Activated B cell treated with CpG ODN at 0.5 μM for 24 hours (primary cell): ENCODE measurements around the gene MOB3A. TPM values are rescaled to one million over a fixed set of nuclear protein-coding genes. Genes with fewer than 3 reads are reported as not detected.
"Not testable (repeated sequence)": the region's sequence is repeated elsewhere in the genome, so short reads cannot be mapped to it uniquely, and the experiment has no call there.

Experiments
- ATAC-seq: fragments of 200-7000 bp; cut with Tn5 transposase; one replicate; pipeline ENCODE4 v1.10.0; 2021; ENCODE audit warnings: low read depth, mild to moderate bottlenecking, moderate library complexity
- CTCF ChIA-PET: fragments of 350-600 bp; sonication (Branson Sonifier 250); formaldehyde crosslinking; loops from one replicate; lab custom pipeline; 2021; ENCODE audit warnings: antibody characterized with exemption; lab: Charles Lee
- POLR2A ChIA-PET: fragments of 350-600 bp; sonication (Branson Sonifier 250); formaldehyde crosslinking; loops from one replicate; lab custom pipeline; 2021; ENCODE audit warnings: antibody characterized with exemption; lab: Charles Lee
- DNase-seq: peaks from one replicate; pipeline ENCODE4 v3.0.0; 2022
- H3K27ac Mint-ChIP-seq: one replicate; pipeline ENCODE4 v1.8.0; 2020; ENCODE audit warnings: mixed read lengths
- H3K27me3 Mint-ChIP-seq: one replicate; pipeline ENCODE4 v1.8.0; 2021; ENCODE audit warnings: mixed read lengths
- H3K36me3 Mint-ChIP-seq: one replicate; pipeline ENCODE4 v1.8.0; 2021; ENCODE audit warnings: low read depth, mixed read lengths
- H3K4me1 Mint-ChIP-seq: one replicate; pipeline ENCODE4 v1.8.0; 2021; ENCODE audit warnings: mixed read lengths
- H3K4me3 Mint-ChIP-seq: one replicate; pipeline ENCODE4 v1.8.0; 2020; ENCODE audit warnings: mild to moderate bottlenecking, mixed read lengths
- H3K9me3 Mint-ChIP-seq: one replicate; pipeline ENCODE4 v1.8.0; 2020; ENCODE audit warnings: mixed read lengths
- intact Hi-C: fragments of 100-400 bp; cut with micrococcal nuclease; formaldehyde crosslinking; loops from one replicate; pipeline ENCODE4 v1.15.1; 2024
- total RNA-seq: library from RNA; stranded (reverse); gene quantifications from 2 replicates; pipeline ENCODE4 v1.2.3, GENCODE V29; 2022
- TF ChIP-seq, protein P1 (sequence below): fragments of 200-600 bp; IDR thresholded peaks from one replicate; pipeline ENCODE4 v1.8.0; 2022; ENCODE audit warnings: antibody characterized with exemption, mild to moderate bottlenecking

Gene MOB3A
- total RNA-seq, 1 donor from 2014 or later: 189 TPM

DNA sequence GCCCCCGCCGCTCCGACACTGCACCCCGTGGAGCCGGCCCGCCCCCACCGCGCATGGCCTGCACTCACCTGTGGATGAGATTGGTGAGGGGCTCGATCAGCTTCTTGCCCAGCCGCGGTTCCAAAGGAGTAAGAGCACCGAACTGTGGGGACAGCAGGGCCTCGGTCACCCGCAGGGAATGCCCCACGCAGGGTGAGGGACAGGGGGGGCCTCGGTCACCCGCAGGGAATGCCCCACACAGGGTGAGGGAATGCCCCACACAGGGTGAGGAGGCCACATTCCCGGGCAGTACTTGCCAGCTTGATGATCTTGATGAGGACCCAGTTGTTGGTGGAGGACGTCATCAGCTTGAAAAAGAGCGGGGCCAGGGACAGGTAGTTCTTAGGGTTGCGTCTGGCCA lies 32.9 kb upstream of the MOB3A start:
- H3K4me3 Mint-ChIP-seq: no peak overlapping the region
- TF ChIP-seq, protein P1, sequence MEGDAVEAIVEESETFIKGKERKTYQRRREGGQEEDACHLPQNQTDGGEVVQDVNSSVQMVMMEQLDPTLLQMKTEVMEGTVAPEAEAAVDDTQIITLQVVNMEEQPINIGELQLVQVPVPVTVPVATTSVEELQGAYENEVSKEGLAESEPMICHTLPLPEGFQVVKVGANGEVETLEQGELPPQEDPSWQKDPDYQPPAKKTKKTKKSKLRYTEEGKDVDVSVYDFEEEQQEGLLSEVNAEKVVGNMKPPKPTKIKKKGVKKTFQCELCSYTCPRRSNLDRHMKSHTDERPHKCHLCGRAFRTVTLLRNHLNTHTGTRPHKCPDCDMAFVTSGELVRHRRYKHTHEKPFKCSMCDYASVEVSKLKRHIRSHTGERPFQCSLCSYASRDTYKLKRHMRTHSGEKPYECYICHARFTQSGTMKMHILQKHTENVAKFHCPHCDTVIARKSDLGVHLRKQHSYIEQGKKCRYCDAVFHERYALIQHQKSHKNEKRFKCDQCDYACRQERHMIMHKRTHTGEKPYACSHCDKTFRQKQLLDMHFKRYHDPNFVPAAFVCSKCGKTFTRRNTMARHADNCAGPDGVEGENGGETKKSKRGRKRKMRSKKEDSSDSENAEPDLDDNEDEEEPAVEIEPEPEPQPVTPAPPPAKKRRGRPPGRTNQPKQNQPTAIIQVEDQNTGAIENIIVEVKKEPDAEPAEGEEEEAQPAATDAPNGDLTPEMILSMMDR: no peak
- ChIA-PET CTCF (no interaction called here), POLR2A (interaction anchor here (1.2 kb wide), 1 partner anchor 35 kb away, joined by 3 read pairs; no protein-coding TSS in a partner anchor)
- no peak overlapping the region for H3K27ac Mint-ChIP-seq
- no peaks in the 10 kb centered on the region for H3K4me1 Mint-ChIP-seq
- no peaks in the 10 kb centered on the region for H3K9me3 Mint-ChIP-seq
- intact Hi-C loops: no loop called here
- no peak for DNase-seq
- H3K27me3 Mint-ChIP-seq: no peaks in the 10 kb centered on the region
- peaks cover 66% of the 10 kb centered on the region for H3K36me3 Mint-ChIP-seq
- no peak for ATAC-seq

DNA sequence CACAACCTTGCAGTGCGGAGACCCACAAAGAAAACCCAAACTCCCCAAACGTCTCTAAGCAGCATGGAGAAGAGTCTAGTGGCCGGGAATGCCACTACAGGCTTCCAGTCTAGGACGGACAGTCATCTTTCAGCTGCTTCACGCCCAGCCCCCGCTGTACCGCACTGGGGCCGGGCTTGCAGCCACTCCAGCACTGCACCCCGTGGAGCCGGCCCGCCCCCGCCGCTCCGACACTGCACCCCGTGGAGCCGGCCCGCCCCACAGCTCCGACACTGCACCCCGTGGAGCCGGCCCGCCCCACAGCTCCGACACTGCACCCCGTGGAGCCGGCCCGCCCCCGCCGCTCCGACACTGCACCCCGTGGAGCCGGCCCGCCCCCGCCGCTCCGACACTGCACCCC lies 32.1 kb upstream of the MOB3A start:
- H3K4me3 Mint-ChIP-seq, POLR2A ChIA-PET, CTCF ChIA-PET, H3K9me3 Mint-ChIP-seq, DNase-seq, H3K4me1 Mint-ChIP-seq, H3K27me3 Mint-ChIP-seq, ATAC-seq, H3K27ac Mint-ChIP-seq, intact Hi-C loops: not testable (repeated sequence)
- H3K36me3 Mint-ChIP-seq: peaks cover 67% of the 10 kb centered on the region

DNA sequence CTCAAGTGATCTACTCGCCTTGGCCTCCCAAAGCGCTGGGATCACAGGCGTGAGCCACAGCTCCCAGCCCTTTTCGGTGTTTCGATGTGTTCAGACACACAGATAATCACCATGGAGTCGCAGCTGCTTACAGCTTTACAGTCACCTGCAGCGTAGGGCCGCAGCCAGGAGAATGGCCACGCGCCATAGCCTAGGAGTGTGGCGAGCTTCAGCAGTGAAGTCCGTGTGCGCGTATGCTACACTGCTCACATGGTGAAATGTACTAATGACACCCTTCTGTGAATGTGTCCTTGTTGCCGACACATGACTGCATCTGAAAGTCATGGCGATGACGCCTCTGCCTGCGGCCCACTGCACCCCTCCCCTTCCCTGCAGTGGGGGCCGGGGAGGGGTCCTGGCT lies 31.6 kb upstream of the MOB3A start:
- Mint-ChIP-seq H3K27ac (no peak overlapping the region), H3K4me1 (no peaks in the 10 kb centered on the region), H3K36me3 (peaks cover 68% of the 10 kb centered on the region), H3K9me3 (no peaks in the 10 kb centered on the region), H3K27me3 (no peaks in the 10 kb centered on the region), H3K4me3 (no peak overlapping the region)
- POLR2A ChIA-PET: interaction anchor here (0.7 kb wide), 1 partner anchor 13 kb away, joined by 3 read pairs; no protein-coding TSS in a partner anchor
- CTCF ChIA-PET: no interaction called here
- ATAC-seq (no peak), DNase-seq (no peak)
- TF ChIP-seq, protein P1: no peak
- intact Hi-C loops: no loop called here

DNA sequence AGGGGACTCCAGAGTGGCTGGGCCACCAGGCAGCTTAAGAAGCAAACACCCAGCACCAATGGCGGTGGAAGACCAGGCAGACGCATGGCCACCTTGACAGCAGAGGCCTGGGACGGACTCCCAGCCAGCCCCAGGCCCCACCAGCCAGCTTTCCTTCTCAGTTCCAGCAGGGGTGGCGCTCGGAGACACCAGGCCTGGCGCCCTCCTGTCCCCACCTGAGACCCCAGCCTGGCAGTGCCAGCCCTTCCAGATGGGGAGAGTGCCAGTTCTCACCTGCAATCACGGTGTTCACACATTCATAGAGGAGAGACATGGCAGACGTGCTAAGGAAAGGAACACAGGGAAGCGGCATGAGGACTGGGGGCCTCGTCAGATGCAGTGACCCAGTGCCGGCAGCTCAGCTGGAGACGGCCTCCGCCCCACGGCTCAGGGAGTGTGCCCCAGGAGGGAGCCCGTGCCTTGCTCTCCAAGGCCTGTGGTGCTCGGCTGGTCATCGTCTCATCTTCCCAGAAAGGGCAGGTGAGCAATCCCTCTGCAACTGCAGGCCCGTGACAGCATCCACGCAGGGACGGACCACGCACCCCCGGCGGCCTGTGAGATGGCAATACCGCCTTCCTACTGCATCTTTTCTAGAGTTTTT lies 30.9 kb upstream of the MOB3A start:
- CTCF ChIA-PET: no interaction called here
- Mint-ChIP-seq H3K27ac (no peak overlapping the region), H3K36me3 (peaks cover 68% of the 10 kb centered on the region), H3K9me3 (no peaks in the 10 kb centered on the region), H3K4me3 (no peak overlapping the region), H3K4me1 (no peaks in the 10 kb centered on the region), H3K27me3 (no peaks in the 10 kb centered on the region)
- TF ChIP-seq, protein P1: no peak
- no peak for DNase-seq
- POLR2A ChIA-PET: no interaction called here
- intact Hi-C loops: no loop called here
- no peak for ATAC-seq

DNA sequence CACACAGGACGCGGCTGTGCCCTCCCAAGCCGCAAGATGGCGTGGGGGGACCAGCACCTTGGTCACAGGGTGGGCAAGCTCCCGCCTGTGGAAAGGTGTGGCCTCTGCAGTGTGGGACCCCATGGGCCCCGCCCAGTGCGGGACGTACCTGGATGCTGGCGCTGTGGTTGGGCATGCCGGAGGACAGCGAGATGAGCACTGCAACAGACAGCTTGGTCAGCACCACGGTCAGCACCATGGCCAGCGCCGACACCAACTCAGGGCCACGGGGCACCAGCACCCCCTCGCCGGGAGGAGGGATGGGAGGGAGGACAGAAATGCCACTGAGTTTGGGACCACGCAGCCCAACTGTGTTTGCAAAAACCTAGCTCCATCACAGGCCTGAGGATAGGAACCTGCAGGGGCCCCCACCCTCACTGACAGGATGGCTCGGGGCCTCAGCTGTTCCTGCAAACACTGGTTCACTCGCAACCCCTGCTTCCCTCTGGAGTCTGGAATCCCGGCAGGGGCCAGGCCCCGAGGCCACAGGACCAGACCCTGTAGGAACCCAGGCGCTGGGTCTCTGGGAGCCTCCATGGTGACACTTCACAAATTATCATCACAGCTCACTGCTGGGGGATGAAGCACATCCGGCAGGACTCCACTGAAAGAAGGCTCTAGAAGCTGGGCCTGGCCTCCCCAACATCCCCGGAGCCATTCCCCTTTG lies 27.7 kb upstream of the MOB3A start:
- intact Hi-C loops: no loop called here
- H3K36me3 Mint-ChIP-seq: peaks cover 76% of the 10 kb centered on the region
- H3K9me3 Mint-ChIP-seq: no peaks in the 10 kb centered on the region
- no peaks in the 10 kb centered on the region for H3K27me3 Mint-ChIP-seq
- ChIA-PET CTCF (no interaction called here), POLR2A (no interaction called here)
- H3K4me3 Mint-ChIP-seq: no peak overlapping the region
- no peak overlapping the region for H3K27ac Mint-ChIP-seq
- no peaks in the 10 kb centered on the region for H3K4me1 Mint-ChIP-seq
- no peak for DNase-seq
- TF ChIP-seq, protein P1: no peak
- ATAC-seq: no peak
